Thymus (tissue), 11 donors: Measurements from ENCODE around the gene CTSA. TPM values are rescaled to one million over a fixed set of nuclear protein-coding genes. Genes with fewer than 3 reads are reported as not detected.

Experiments
- DNase-seq, 9 donors: peaks; one replicate each; pipeline ENCODE4 v3.0.0-alpha.2; 2013; ENCODE audit warnings: low spot score in 9 of 9, low read depth in 6 of 9, missing footprints in 1 of 9
- H3K27ac ChIP-seq, 2 donors: one replicate each; pipeline ENCODE4 v1.5.1; 2013; ENCODE audit warnings: control low read depth in 1 of 2, low read depth in 1 of 2, low read length in 1 of 2, mild to moderate bottlenecking in 1 of 2, moderate library complexity in 1 of 2
- H3K27me3 ChIP-seq, 2 donors: one replicate each; pipeline ENCODE4 v1.5.1; 2013; ENCODE audit warnings: low read length in 1 of 2; ENCODE audit not compliant: control insufficient read depth in 2 of 2, insufficient read depth in 1 of 2
- H3K36me3 ChIP-seq, 2 donors: one replicate each; pipeline ENCODE4 v1.5.1; 2013; ENCODE audit warnings: low read length in 1 of 2, mild to moderate bottlenecking in 1 of 2, moderate library complexity in 1 of 2; ENCODE audit not compliant: control insufficient read depth in 2 of 2, insufficient read depth in 2 of 2
- H3K4me1 ChIP-seq, 2 donors: one replicate each; pipeline ENCODE4 v1.5.1; 2013; ENCODE audit warnings: low read length in 2 of 2; ENCODE audit not compliant: control insufficient read depth in 2 of 2, insufficient read depth in 2 of 2
- H3K4me3 ChIP-seq, 2 donors: one replicate each; pipeline ENCODE4 v1.5.1; 2013; ENCODE audit warnings: low read length in 2 of 2, control low read depth in 1 of 2, mild to moderate bottlenecking in 1 of 2
- H3K9me3 ChIP-seq, 2 donors: one replicate each; pipeline ENCODE4 v1.5.1; 2013; ENCODE audit warnings: low read length in 1 of 2, mild to moderate bottlenecking in 1 of 2; ENCODE audit not compliant: control insufficient read depth in 2 of 2, insufficient read depth in 1 of 2
- WGBS: extraction: QIAGEN DNeasy Blood & Tissue Kit; methylation state at CpG from one replicate; pipeline ENCODE4 v1.1.7; 2013; 5-methylcytosine and 5-hydroxymethylcytosine counted together
- polyA plus RNA-seq: library from polyadenylated mRNA; stranded (reverse); fragments of 200-250 nt; gene quantifications from one replicate; pipeline ENCODE4 v1.2.3, GENCODE V29; 2013
- total RNA-seq: library from RNA; stranded (reverse); fragments of 120-200 nt; gene quantifications from one replicate; pipeline ENCODE4 v1.2.4, GENCODE V29; 2013
- donor health status: healthy.

The CTSA gene
- total and polyA plus RNA-seq, 2 donors = 19.9 to 56.0 TPM

DNA sequence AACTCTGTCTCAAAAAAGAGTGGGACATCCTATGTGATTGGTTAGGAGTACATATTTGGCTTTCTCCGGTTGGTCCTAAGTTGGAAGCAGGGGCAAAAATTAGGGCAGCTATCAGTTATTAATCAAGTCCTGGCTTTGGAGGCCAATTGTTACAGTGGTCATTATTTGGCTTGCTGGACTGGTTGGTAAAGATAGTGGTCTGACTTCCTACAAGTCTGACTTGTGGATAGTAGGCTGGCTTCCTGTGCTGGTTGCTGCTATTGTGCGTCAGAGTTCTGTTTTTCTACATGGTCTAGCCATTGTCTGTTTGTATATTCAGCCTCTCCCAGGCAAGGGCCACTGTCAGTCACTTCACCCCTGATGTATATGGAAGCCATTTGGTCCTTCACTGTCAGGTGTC is 40.9 kb upstream of the CTSA start:
- no peak for DNase-seq
- 99% methylated on average over 2 of the region's 2 CpGs for WGBS
- no peak overlapping the region for H3K27ac ChIP-seq
- H3K9me3 ChIP-seq = no peaks in the 10 kb centered on the region
- peaks cover 0 to 4% of the 10 kb centered on the region in 2 donors for H3K4me1 ChIP-seq
- peaks cover 36 to 50% of the 10 kb centered on the region in 2 donors for H3K36me3 ChIP-seq
- no peaks in the 10 kb centered on the region for H3K27me3 ChIP-seq
- H3K4me3 ChIP-seq = no peak overlapping the region

DNA sequence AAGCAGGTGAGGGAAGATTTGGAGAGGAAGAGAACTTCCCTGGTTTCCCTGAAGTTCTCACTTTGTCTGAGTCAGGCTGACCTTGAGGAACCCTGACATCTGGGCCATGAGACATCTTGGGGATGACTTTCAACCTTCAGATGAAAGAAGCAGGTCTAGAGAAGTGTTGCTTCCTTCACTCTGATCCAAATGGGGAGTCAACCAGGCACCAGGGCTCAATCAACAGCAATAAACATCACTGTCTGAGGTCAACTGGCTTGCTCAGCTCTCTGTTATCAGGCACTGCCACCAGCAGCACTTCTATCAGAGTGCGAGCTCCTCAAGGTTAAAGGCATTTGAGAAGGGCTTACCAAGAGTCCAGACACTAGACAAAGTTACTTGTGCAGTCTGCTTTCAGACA is 40.2 kb upstream of the CTSA start:
- WGBS = 99% methylated on average over 1 of the region's 1 CpG
- no peak for DNase-seq
- Histone ChIP-seq H3K4me3 (no peak overlapping the region), H3K36me3 (peaks cover 29 to 45% of the 10 kb centered on the region in 2 donors), H3K9me3 (no peaks in the 10 kb centered on the region), H3K27ac (no peak overlapping the region), H3K27me3 (no peaks in the 10 kb centered on the region), H3K4me1 (peaks cover 3 to 8% of the 10 kb centered on the region in 2 donors)

DNA sequence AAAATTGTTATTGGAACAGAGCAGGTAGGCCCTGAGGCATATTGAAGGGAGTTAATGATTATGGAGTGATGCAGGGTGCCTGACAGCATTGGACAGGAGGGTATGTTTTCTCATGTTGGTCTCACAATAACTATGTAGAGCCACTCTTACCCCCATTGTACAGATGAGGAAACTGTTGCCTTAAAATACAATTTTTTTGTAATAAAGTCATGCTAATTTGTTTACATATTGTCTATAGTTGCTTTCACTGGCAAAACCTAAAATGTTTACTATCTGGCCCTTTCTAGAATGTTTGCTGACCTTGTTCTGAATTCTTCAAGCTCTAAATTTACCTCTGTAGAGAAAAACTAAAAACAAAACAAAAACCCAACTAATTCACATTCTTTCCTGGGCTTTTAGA is 39.6 kb upstream of the CTSA start:
- Histone ChIP-seq H3K9me3 (no peaks in the 10 kb centered on the region), H3K27me3 (no peaks in the 10 kb centered on the region), H3K4me1 (peaks cover 9 to 13% of the 10 kb centered on the region in 2 donors), H3K27ac (no peak overlapping the region), H3K36me3 (peaks cover 23 to 39% of the 10 kb centered on the region in 2 donors), H3K4me3 (no peak overlapping the region)
- no peak for DNase-seq

DNA sequence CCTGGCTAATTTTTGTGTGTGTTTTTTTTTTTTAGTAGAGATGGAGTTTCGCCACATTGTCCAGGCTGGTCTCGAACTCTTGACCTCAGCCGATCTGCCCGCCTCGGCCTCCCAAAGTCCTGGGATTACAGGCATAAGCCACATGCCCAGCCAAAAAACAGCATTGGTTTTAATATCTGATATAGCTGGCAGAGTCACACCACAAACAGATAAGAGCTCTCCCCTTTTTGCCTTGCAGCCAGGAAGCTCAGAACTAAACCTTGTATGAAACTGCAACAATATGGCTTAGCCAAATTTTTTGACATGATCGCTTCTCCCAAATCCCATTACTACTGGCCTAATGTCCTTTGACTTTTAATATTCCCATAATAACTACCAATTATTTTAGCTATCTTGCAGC is 38.8 kb upstream of the CTSA start:
- no peaks in the 10 kb centered on the region for H3K27me3 ChIP-seq
- no peak overlapping the region for H3K4me3 ChIP-seq
- no peak for DNase-seq
- H3K4me1 ChIP-seq = peaks cover 10 to 15% of the 10 kb centered on the region in 2 donors
- no peak overlapping the region for H3K27ac ChIP-seq
- 99% methylated on average over 6 of the region's 6 CpGs for WGBS
- H3K36me3 ChIP-seq = peaks cover 17 to 33% of the 10 kb centered on the region in 2 donors
- H3K9me3 ChIP-seq = no peaks in the 10 kb centered on the region

DNA sequence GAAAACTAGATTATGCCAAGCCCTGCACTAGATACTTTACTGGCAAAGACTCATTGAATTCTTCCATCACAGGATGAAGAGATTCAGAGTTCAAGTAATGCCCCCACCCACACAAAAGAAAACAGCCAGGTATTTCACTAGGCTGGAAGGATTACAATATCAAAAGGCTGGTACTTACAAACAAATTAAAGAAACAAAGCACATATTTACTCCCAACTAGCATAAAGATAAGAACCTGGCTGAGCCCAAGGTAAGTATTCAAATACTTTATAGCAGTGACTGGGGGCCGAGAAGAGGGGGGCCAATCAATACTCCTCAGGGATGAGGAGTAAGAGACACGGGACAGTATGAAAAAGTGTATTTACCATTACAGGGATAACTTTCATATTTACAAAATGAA is 37.7 kb upstream of the CTSA start:
- peaks cover 14 to 22% of the 10 kb centered on the region in 2 donors for H3K36me3 ChIP-seq
- no peak for DNase-seq
- H3K27ac ChIP-seq = no peak overlapping the region
- peaks cover 16 to 22% of the 10 kb centered on the region in 2 donors for H3K4me1 ChIP-seq
- 98% methylated on average over 2 of the region's 2 CpGs for WGBS
- no peak overlapping the region for H3K4me3 ChIP-seq
- no peaks in the 10 kb centered on the region for H3K27me3 ChIP-seq
- no peaks in the 10 kb centered on the region for H3K9me3 ChIP-seq

DNA sequence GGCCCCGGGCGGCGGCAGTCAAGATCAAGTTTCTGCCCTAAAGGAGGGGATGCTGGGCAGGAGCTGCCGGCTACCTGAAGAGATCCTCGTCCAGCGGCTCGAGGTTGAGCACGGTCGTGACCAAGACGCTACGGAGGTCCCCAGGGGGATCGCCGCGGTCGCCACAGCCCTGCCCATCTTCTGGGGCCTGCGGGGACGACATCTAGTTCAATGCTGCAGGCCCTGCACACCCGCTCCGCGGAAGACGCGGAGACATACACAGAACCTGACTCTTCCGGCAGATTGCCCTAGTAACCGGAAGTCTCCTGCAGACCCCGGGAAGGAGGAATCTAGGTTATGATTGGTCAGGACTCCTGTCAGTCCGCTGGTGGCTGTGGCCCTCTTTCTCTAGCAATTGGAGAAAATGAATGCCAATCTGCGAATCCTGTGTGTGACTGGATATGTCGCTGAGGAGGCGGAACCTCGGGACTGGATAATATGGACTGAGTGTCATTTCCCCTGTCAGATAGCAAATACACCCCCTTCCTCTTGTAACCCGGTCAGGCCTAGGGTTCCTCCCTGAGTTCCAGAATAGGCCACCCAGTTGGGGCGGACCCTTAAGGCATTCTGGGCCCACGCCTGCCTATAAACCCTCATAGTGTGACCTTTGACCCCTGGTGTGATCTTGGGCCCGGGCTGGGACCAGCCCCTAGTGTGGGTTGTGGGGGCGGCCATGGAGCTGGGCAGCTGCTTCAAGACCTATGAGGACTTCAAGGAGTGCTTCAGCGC is 33.8 kb upstream of the CTSA start, which contains the start of the genes ACOT8 and ZSWIM3:
Gene ACOT8, minus strand, starts transcription at position 279 of the 768 bp plus-strand sequence. Its CDS starts 77 bp downstream, at position 202.
Gene ZSWIM3, plus strand, starts transcription at position 501 of the 768 bp plus-strand sequence. Its CDS starts 212 bp downstream, at position 713.
- no peaks in the 10 kb centered on the region for H3K9me3 ChIP-seq
- H3K4me3 ChIP-seq = peak within 1 kb of the TSS; percentile 93 to 97
- peak within 1 kb of the TSS; percentile 88 to 95 for H3K27ac ChIP-seq
- peaks cover 21 to 23% of the 10 kb centered on the region in 2 donors for H3K4me1 ChIP-seq
- peaks cover 5 to 6% of the 10 kb centered on the region in 2 donors for H3K36me3 ChIP-seq
- DNase-seq = peak; percentile 99 to 100 (median 100)
- WGBS = under 1% methylated on average over 36 of the region's 36 CpGs
- H3K27me3 ChIP-seq = no peaks in the 10 kb centered on the region

DNA sequence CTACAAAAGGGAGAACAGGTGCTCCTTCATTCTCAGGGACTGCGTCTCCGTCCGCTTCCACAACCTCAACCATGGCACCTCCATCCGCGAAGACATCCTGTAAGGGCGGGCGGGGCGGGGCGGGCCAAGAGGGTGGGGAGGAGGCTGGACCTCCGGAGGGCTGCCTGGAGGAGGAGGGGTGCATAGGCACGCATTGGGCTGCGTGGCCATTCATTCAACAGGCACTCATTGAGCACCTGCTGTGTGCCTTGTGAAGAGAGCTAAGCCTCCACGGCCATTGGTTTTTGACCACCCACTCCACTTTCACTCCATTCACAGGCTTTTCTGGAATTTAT is 33.3 kb upstream of the CTSA start:
- Histone ChIP-seq H3K9me3 (no peaks in the 10 kb centered on the region), H3K4me1 (peaks cover 21 to 23% of the 10 kb centered on the region in 2 donors), H3K27ac (peak overlapping the region; percentile 88 to 95), H3K4me3 (peak overlapping the region; percentile 93 to 97), H3K36me3 (peaks cover 4 to 5% of the 10 kb centered on the region in 2 donors), H3K27me3 (no peaks in the 10 kb centered on the region)
- 13% methylated on average over 13 of the region's 13 CpGs for WGBS
- no peak for DNase-seq

DNA sequence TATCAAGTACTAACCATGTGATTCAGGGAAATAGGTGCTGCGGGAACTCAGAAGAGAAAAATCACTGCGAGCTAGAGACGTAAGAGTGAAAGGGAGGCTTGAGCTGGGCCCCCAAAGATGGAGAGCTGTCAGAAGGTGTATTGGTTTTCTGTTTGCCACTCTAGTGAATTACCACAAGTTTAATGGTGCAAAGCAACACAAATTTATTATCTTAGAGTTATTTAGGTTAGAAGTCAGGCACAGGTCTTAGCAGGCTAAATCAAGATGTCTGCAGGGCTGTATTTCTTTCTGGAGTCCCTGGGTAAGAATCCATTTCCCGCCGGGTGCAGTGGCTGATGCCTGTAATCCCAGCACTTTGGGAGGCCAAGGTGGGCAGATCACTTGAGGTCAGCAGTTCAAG is 31.2 kb upstream of the CTSA start:
- Histone ChIP-seq H3K27ac (no peak overlapping the region), H3K27me3 (no peaks in the 10 kb centered on the region), H3K4me3 (no peak overlapping the region), H3K9me3 (no peaks in the 10 kb centered on the region), H3K36me3 (peaks cover under 1 to 2% of the 10 kb centered on the region in 2 donors), H3K4me1 (peaks cover 19 to 21% of the 10 kb centered on the region in 2 donors)
- no peak for DNase-seq
- WGBS = 98% methylated on average over 5 of the region's 5 CpGs

DNA sequence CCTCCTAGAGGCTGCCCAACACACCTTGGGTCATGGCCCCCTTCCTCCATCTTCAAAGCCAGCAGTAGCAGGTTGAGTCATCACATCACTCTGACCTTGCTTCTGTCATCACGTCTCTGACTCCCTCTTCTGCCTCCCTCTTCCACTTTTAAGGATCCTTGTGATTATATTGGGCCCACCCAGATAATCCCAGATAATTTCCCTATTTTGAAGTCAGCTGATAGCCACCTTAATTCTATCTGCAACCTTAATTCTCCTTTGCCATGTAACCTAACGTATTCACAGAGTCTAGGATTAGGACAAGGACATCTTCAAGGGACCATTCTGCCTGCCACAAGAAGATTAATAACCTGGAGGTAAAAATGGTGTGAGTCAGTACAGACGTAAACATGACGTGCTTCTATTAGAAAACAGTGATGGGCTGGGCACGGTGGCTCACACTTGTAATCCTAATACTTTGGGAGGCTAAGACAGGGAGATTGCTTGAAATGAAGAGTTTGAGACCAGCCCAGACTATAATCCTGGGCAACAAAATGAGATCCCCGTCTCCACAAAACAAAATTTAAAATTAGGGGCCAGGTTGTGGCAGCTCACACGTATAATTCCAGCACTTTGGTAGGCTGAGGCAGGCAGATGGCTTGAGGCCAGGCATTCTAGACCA is 30.4 kb upstream of the CTSA start:
- H3K36me3 ChIP-seq = no peaks in the 10 kb centered on the region
- H3K27me3 ChIP-seq = no peaks in the 10 kb centered on the region
- H3K4me1 ChIP-seq = peaks cover 18 to 20% of the 10 kb centered on the region in 2 donors
- no peak overlapping the region for H3K27ac ChIP-seq
- H3K9me3 ChIP-seq = no peaks in the 10 kb centered on the region
- H3K4me3 ChIP-seq = no peak overlapping the region
- DNase-seq = no peak
- 90% methylated on average over 7 of the region's 7 CpGs for WGBS
